SK-N-SH treated with all-trans-retinoic acid at 6 μM for 48 hours (cell line): Measurements from ENCODE around the gene KARS1.

Experiments
- ATAC-seq: fragments of 200-7000 bp; cut with Tn5 transposase; 3 replicates; pipeline ENCODE4 v1.9.1; 2020; ENCODE audit warnings: mild to moderate bottlenecking, moderate library complexity
- ARNTL ChIP-seq: fragments of 450-650 bp; formaldehyde crosslinking; IDR thresholded peaks from 2 replicates; pipeline ENCODE4 v1.5.0; 2020; ENCODE audit warnings: low read depth, mild to moderate bottlenecking, moderate library complexity, borderline replicate concordance
- CREB5 ChIP-seq: fragments of 250-450 bp; sonication (Bioruptor Pico); IDR thresholded peaks from 2 replicates; pipeline ENCODE4 v1.5.1; 2020; ENCODE audit warnings: low read depth, mild to moderate bottlenecking, moderate library complexity
- CSDC2 ChIP-seq: fragments of 250-450 bp; sonication (Bioruptor Pico); IDR thresholded peaks from 2 replicates; pipeline ENCODE4 v1.5.0; 2020; ENCODE audit warnings: mild to moderate bottlenecking, moderate library complexity
- CSRNP3 ChIP-seq: fragments of 250-450 bp; sonication (Bioruptor Pico); IDR thresholded peaks from 2 replicates; pipeline ENCODE4 v1.5.1; 2021; ENCODE audit warnings: mild to moderate bottlenecking, moderate library complexity
- ESRRG ChIP-seq: fragments of 250-450 bp; sonication (Bioruptor Pico); IDR thresholded peaks from 2 replicates; pipeline ENCODE4 v1.6.1; 2021; ENCODE audit warnings: mild to moderate bottlenecking
- GLIS3 ChIP-seq: fragments of 250-450 bp; sonication (Bioruptor Pico); IDR thresholded peaks from 2 replicates; pipeline ENCODE4 v1.5.0; 2020; ENCODE audit warnings: mild to moderate bottlenecking, moderate library complexity
- ISL1 ChIP-seq: fragments of 250-450 bp; sonication (Bioruptor Pico); IDR thresholded peaks from 2 replicates; pipeline ENCODE4 v2.1.2; 2022; ENCODE audit warnings: mild to moderate bottlenecking, moderate library complexity
- OSR1 ChIP-seq: fragments of 250-450 bp; sonication (Bioruptor Pico); IDR thresholded peaks from 2 replicates; pipeline ENCODE4 v1.8.0; 2022; ENCODE audit warnings: moderate library complexity, mild to moderate bottlenecking, inconsistent platforms
- PATZ1 ChIP-seq: fragments of 250-450 bp; sonication (Bioruptor Pico); IDR thresholded peaks from 2 replicates; pipeline ENCODE4 v1.8.0; 2020; ENCODE audit warnings: mild to moderate bottlenecking, moderate library complexity, borderline replicate concordance
- POU6F1 ChIP-seq: fragments of 250-450 bp; sonication (Bioruptor Pico); IDR thresholded peaks from 2 replicates; pipeline ENCODE4 v1.8.0; 2021; ENCODE audit warnings: low read depth, mild to moderate bottlenecking, moderate library complexity, borderline replicate concordance
- PPARA ChIP-seq: fragments of 250-450 bp; sonication (Bioruptor Pico); IDR thresholded peaks from 2 replicates; pipeline ENCODE4 v1.5.0; 2020; ENCODE audit warnings: mild to moderate bottlenecking, borderline replicate concordance
- RARB ChIP-seq: fragments of 250-450 bp; sonication (Bioruptor Pico); IDR thresholded peaks from 2 replicates; pipeline ENCODE4 v1.8.0; 2021; ENCODE audit warnings: mild to moderate bottlenecking, moderate library complexity
- TCF4 ChIP-seq: fragments of 250-450 bp; sonication (Bioruptor Pico); IDR thresholded peaks from 2 replicates; pipeline ENCODE4 v1.8.0; 2021; ENCODE audit warnings: mild to moderate bottlenecking, moderate library complexity, borderline replicate concordance
- TOX ChIP-seq: fragments of 250-450 bp; sonication (Bioruptor Pico); IDR thresholded peaks from 2 replicates; pipeline ENCODE4 v1.8.0; 2021; ENCODE audit warnings: mild to moderate bottlenecking, moderate library complexity, borderline replicate concordance
- TSHZ2 ChIP-seq: fragments of 250-450 bp; sonication (Bioruptor Pico); IDR thresholded peaks from 2 replicates; pipeline ENCODE4 v1.5.0; 2020; ENCODE audit warnings: mild to moderate bottlenecking, moderate library complexity
- ZC3H10 ChIP-seq: fragments of 250-450 bp; sonication (Bioruptor Pico); IDR thresholded peaks from 2 replicates; pipeline ENCODE4 v1.5.1; 2021; ENCODE audit warnings: mild to moderate bottlenecking, moderate library complexity
- ZFP3 ChIP-seq: fragments of 250-450 bp; sonication (Bioruptor Pico); IDR thresholded peaks from 2 replicates; pipeline ENCODE4 v1.5.0; 2020; ENCODE audit warnings: mild to moderate bottlenecking, moderate library complexity
- ZNF565 ChIP-seq: fragments of 450-650 bp; formaldehyde crosslinking; conservative IDR thresholded peaks from 2 replicates; pipeline ENCODE4 v1.5.0; 2020; ENCODE audit warnings: low read depth, mild to moderate bottlenecking, moderate library complexity

The KARS1 gene

GRCh38 chr16:75660321-75660720, 12.9 kb upstream of the KARS1 start:
- TF ChIP-seq ZC3H10 (CRISPR knock-in tag) = no peak
- TF ChIP-seq GLIS3 (CRISPR knock-in tag) = no peak
- no peak for TF ChIP-seq ZNF565 (CRISPR knock-in tag)
- TF ChIP-seq POU6F1 (CRISPR knock-in tag) = no peak
- no peak for TF ChIP-seq CSDC2 (CRISPR knock-in tag)
- no peak for TF ChIP-seq PATZ1 (CRISPR knock-in tag)
- no peak for TF ChIP-seq PPARA
- no peak for ATAC-seq

- TF ChIP-seq CSDC2 (CRISPR knock-in tag) = no peak
- TF ChIP-seq ZC3H10 (CRISPR knock-in tag) = no peak
- no peak for TF ChIP-seq OSR1 (CRISPR knock-in tag)
- TF ChIP-seq ESRRG (CRISPR knock-in tag) = no peak
- no peak for TF ChIP-seq POU6F1 (CRISPR knock-in tag)
- no peak for TF ChIP-seq TCF4 (CRISPR knock-in tag)
- no peak for TF ChIP-seq CREB5 (CRISPR knock-in tag)
- no peak for TF ChIP-seq PATZ1 (CRISPR knock-in tag)
- TF ChIP-seq RARB (CRISPR knock-in tag) = no peak
- no peak for TF ChIP-seq ISL1 (CRISPR knock-in tag)
- TF ChIP-seq ZFP3 (CRISPR knock-in tag) = no peak
- TF ChIP-seq ZNF565 (CRISPR knock-in tag) = no peak
- no peak for TF ChIP-seq TSHZ2 (CRISPR knock-in tag)
- TF ChIP-seq ARNTL (CRISPR knock-in tag) = no peak
- TF ChIP-seq CSRNP3 (CRISPR knock-in tag) = no peak
- TF ChIP-seq TOX = no peak
- no peak for ATAC-seq
Observed at GRCh38 chr16:75658175-75658574, 10.7 kb upstream of the KARS1 start.
